Skeletal muscle tissue (tissue), 4 donors: ENCODE results near the gene CERK. TPM values are rescaled to one million over a fixed set of nuclear protein-coding genes. Genes with fewer than 3 reads are reported as not detected.

ENCODE experiments used
- H3K27ac ChIP-seq: one replicate; pipeline ENCODE4 v1.7.0; 2013; ENCODE audit warnings: mild to moderate bottlenecking, low read depth, low read length, inconsistent platforms
- H3K27me3 ChIP-seq, 3 donors: one replicate each; pipeline ENCODE4 v1.7.0; 2013; ENCODE audit warnings: low read length in 3 of 3; ENCODE audit not compliant: control insufficient read depth in 3 of 3, insufficient read depth in 3 of 3
- H3K36me3 ChIP-seq, 3 donors: one replicate each; pipeline ENCODE4 v1.7.0; 2013; ENCODE audit warnings: low read length in 3 of 3; ENCODE audit not compliant: control insufficient read depth in 3 of 3, insufficient read depth in 3 of 3
- H3K4me1 ChIP-seq, 3 donors: one replicate each; pipeline ENCODE4 v1.7.0; 2013; ENCODE audit warnings: low read length in 3 of 3, mild to moderate bottlenecking in 3 of 3; ENCODE audit not compliant: control insufficient read depth in 3 of 3, insufficient read depth in 3 of 3
- H3K4me3 ChIP-seq, 3 donors: one replicate each; pipeline ENCODE4 v1.7.0; 2013; ENCODE audit warnings: low read length in 3 of 3
- H3K9ac ChIP-seq, 3 donors: one replicate each; pipeline ENCODE4 v1.7.0; 2013; ENCODE audit warnings: low read length in 3 of 3, mild to moderate bottlenecking in 3 of 3, moderate library complexity in 2 of 3, low read depth in 1 of 3
- H3K9me3 ChIP-seq, 3 donors: one replicate each; pipeline ENCODE4 v1.7.0; 2013; ENCODE audit warnings: low read length in 3 of 3; ENCODE audit not compliant: control insufficient read depth in 3 of 3
- total RNA-seq: library from RNA; depleted of rRNA; stranded (reverse); fragments of >200 nt; gene quantifications from one replicate; pipeline ENCODE4 v1.2.3, GENCODE V29; 2014
- donor health status: Osteomylitis.

Gene CERK
- total RNA-seq, 1 donor from 2014 or later, result 18.3 TPM

DNA sequence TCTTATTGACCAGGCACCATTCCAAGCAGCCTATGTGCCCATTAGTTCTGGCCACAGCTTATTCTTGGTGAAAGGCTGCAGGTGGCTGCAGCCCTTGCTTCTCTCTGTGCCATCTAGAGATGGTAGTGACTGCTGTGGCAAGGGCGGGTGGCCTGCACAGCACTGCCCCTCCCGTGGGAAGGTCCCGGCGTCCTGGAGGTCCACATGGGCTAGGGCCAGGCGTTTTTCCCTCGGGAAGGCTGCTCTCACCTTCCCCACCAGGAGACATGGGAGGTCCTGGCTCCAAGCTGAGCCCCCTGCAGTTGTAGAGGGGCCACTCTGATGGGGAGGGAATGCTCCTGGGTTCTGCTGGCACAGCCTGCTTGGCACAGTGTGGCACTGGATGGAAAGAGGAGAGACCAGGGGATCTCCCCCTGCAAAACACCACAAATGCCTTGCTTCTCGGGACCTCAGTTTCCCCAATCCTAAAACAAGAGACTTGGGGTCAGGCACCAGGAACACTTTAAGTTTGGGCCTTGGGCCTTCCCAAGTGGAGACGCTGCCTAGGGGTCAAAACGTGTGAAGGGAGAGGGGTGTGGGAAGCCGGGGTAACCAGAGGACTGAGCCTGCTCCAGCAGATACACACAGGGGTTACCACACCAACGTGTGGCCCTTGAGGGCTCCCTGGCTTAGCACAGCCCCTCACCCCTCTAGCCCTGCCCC lies 14.4 kb upstream of the CERK start:
- H3K27ac ChIP-seq, result peak overlapping the region; percentile 96
- peaks cover 56 to 75% (median 74%) of the 10 kb centered on the region in 3 donors for H3K4me1 ChIP-seq
- H3K9me3 ChIP-seq, result no peaks in the 10 kb centered on the region
- H3K27me3 ChIP-seq, result no peaks in the 10 kb centered on the region
- H3K36me3 ChIP-seq, result no peaks in the 10 kb centered on the region
- H3K9ac ChIP-seq, result peak overlapping the region in 1 of 3 donors; percentile 33
- no peak overlapping the region for H3K4me3 ChIP-seq

DNA sequence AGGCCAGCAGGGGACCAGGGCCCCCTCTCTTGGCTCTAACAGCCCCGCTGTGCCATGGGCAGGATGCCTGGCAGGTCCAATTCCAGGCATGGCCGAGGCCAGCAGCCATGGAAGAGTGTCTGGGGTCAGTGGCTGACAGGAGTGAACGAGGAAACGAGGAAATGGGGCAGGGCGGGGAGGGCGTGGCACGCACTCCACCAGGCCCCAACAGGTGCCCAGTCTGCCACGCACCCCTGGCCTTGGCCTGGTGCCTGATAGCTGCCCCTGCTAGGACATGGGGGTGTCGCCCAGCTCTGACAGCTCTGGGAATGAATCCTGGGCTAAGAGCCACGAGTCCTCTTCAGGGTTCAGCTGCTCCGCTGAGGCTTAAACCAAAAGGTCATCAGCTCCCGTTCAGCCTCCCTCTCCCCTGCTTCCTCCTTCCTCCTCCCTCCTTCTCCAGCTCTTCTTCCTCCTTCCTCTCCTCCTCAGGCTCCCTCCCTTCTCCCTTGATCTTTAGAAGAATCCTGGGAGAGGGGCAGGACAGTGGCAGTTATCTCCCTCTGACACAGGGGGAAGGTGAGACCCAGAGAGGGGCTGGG lies 12.9 kb upstream of the CERK start:
- Histone ChIP-seq H3K27ac (peak overlapping the region; percentile 39), H3K4me3 (no peak overlapping the region), H3K4me1 (peaks cover 61 to 84% (median 83%) of the 10 kb centered on the region in 3 donors), H3K9ac (peak overlapping the region in 2 of 3 donors; percentile 22 to 42), H3K27me3 (no peaks in the 10 kb centered on the region), H3K36me3 (no peaks in the 10 kb centered on the region), H3K9me3 (no peaks in the 10 kb centered on the region)

DNA sequence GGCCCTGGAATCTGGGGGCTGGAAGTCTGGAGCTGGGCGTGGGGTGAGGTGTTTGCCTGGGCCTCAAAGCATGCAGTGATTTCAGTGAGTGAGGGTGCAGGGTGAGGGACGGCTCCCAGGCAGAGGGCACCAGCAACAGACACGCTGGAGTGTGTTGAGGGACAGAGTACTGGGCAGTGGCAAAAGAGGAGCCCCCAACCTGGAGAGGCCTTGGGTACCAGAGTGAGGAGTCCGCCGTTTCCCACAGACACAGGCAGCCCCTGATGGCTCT lies 12.4 kb upstream of the CERK start:
- no peak overlapping the region for H3K27ac ChIP-seq
- no peaks in the 10 kb centered on the region for H3K9me3 ChIP-seq
- peak overlapping the region in 1 of 3 donors; percentile 42 for H3K9ac ChIP-seq
- H3K4me1 ChIP-seq, result peaks cover 61 to 84% (median 83%) of the 10 kb centered on the region in 3 donors
- no peak overlapping the region for H3K4me3 ChIP-seq
- H3K27me3 ChIP-seq, result no peaks in the 10 kb centered on the region
- no peaks in the 10 kb centered on the region for H3K36me3 ChIP-seq

DNA sequence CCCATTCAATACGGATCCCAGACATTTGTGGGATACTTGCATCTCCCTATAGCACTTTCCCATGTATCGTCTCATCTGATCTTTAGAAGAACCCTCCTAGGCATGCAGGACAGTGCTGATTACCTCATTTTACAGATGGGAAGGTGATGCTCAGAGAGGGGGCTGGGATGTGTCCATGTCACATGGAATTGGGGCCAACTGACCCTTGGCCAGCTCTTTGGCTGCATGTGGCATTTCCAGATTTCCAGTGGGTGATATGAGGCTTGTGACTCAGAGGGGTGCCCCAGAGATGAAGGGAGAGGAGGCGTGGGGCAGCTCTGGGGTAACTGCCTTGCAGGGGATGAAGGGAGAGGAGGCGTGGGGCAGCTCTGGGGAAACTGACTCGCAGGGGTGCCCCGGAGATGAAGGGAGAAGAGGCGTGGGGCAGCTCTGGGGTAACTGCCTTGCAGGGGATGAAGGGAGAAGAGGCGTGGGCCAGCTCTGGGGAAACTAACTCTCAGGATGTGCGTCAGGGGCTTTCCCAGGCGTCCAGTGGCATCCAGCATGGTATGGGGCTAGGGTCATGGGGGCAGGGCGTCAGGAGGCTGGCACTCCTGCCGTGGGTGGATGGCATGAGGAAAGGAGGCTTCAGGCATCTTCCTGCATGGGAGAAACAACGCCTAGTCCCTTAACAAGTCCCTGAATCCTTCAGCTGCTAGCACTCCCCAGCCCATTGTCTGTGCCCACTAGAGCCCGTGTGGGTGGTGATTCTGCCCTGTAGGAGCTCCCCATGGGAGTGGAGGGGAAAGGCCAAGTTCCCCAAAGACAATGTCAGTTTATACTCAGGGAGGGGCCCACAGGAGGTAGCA lies 11.9 kb upstream of the CERK start:
- H3K9ac ChIP-seq, result peak overlapping the region in 1 of 3 donors; percentile 40
- H3K4me1 ChIP-seq, result peaks cover 61 to 82% (median 82%) of the 10 kb centered on the region in 3 donors
- no peaks in the 10 kb centered on the region for H3K27me3 ChIP-seq
- H3K36me3 ChIP-seq, result no peaks in the 10 kb centered on the region
- H3K4me3 ChIP-seq, result no peak overlapping the region
- no peaks in the 10 kb centered on the region for H3K9me3 ChIP-seq
- no peak overlapping the region for H3K27ac ChIP-seq

DNA sequence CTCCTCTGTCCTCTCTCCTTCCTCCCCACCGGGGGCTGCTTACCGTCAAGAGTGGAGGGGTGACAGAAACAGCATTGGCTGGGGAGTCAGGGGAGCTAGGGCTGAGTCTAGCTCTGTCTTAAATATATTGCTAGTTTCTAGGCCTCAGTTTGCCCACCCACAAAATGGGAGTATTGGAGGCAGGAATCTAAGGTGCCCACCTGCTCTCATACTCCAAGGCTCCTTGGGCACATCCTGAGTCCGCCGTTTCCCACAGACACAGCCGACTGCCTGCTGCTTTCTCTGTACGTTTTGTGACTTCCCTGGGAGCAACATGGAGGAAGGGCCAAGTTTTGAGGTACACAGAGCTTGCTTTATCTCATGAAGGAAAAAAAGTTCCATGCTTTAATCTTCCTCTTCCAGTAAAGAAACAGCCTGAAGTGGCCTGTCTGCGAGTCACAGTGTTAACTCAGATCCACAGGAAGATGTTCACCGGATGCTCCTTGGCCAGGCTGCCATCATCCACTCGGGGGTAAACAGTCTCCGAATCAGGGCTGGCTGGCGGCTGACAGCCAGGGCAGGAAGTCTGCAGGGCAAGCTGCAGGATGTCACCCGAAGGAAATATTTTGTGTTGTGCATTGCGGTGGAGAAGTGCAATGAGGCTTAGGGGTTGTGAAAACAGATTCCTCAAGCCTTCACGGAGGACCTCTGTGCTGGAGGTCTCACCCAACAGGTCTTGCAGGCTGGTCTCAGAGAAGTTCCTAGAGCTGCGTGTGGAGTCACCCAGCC lies 11.0 kb upstream of the CERK start:
- Histone ChIP-seq H3K36me3 (no peaks in the 10 kb centered on the region), H3K27ac (peak overlapping the region; percentile 9), H3K4me1 (peaks cover 56 to 75% (median 74%) of the 10 kb centered on the region in 3 donors), H3K27me3 (no peaks in the 10 kb centered on the region), H3K9me3 (no peaks in the 10 kb centered on the region), H3K4me3 (no peak overlapping the region), H3K9ac (peak overlapping the region in 1 of 3 donors; percentile 40)

DNA sequence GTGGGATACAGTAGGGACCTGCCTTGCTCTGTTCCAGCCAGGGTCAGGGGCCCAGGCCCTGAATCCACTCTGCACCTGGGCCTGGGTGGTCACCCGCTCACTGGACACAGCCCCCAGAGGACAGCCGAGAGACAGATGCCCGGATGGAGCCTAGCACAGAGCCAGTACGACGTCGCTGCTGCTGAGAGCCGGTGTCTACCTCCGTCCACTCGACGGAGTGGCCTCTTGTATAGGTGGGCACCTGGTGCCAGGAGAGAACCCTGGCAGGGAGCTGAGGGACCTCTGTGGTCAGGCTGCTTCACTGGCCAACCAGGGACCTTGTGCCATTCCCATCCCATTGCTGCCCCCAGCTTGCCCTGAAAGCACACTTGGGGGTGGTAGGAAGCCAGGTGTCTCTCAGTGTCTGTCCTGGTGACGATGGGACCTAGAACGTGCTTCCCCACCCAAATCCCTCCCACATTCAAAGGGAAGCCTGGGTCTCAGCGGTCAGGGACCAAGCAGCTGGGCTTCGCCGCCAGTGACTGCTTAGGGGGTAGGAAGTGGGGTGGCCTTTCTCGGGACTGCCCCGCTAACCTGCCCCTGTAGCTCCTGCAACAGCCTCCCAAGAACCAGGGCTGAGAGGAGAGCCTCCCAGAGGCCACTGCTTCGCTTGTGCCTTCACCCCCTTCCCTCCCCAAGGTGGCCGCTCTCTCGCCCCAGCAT lies 10.3 kb upstream of the CERK start:
- Histone ChIP-seq H3K27ac (peak overlapping the region; percentile 75), H3K4me1 (peaks cover 48 to 68% (median 67%) of the 10 kb centered on the region in 3 donors), H3K9me3 (no peaks in the 10 kb centered on the region), H3K36me3 (no peaks in the 10 kb centered on the region), H3K27me3 (no peaks in the 10 kb centered on the region), H3K4me3 (peak overlapping the region in 1 of 3 donors; percentile 22), H3K9ac (peak overlapping the region; percentile 57 to 76 (median 68))

DNA sequence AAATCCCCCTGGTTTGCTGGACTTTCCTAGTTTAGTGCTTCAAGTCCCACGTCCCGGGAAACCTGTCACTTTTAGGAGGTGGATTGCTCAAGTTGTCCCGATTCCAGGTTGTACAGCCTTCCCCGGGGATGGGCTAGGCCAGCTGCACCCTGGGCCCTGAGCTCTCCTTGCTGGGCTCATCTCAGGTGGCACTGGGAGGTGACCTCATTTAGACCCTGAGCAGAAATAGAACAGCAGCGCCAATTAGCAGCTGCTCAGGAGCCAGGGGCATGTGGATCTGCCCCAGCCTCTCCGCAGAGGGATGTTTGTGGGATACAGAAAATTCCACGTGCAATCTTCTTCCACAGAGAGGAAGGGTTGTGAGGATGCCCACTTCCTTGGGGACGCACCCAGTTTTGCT lies 9.6 kb upstream of the CERK start:
- H3K9me3 ChIP-seq, result no peaks in the 10 kb centered on the region
- peak overlapping the region; percentile 75 for H3K27ac ChIP-seq
- no peaks in the 10 kb centered on the region for H3K36me3 ChIP-seq
- H3K4me3 ChIP-seq, result peak overlapping the region in 1 of 3 donors; percentile 45
- peak overlapping the region; percentile 57 to 76 (median 68) for H3K9ac ChIP-seq
- H3K4me1 ChIP-seq, result peaks cover 44 to 62% (median 61%) of the 10 kb centered on the region in 3 donors
- no peaks in the 10 kb centered on the region for H3K27me3 ChIP-seq

DNA sequence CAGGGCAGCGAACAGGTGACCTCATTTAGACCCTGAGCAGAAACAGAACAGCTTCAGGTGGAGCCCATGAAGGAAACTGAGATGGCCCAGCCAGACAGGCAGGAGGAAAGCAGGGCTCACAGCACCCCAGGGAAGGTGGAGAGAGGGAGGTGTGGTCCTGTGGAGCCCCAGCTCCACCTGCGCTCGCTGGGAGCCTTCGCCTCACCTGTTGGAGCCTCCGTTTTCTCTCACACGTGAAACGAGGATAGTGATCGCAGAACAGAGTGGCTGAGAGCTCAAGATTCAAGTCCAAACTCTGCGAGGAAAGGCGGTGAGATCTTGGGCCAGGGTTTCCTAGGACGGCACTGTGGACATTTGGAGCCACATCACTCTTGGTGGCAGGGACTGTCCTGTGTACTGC lies 8.6 kb upstream of the CERK start:
- Histone ChIP-seq H3K36me3 (no peaks in the 10 kb centered on the region), H3K27me3 (no peaks in the 10 kb centered on the region), H3K27ac (no peak overlapping the region), H3K9ac (no peak overlapping the region), H3K4me1 (peaks cover 36 to 58% (median 51%) of the 10 kb centered on the region in 3 donors), H3K4me3 (no peak overlapping the region), H3K9me3 (no peaks in the 10 kb centered on the region)

DNA sequence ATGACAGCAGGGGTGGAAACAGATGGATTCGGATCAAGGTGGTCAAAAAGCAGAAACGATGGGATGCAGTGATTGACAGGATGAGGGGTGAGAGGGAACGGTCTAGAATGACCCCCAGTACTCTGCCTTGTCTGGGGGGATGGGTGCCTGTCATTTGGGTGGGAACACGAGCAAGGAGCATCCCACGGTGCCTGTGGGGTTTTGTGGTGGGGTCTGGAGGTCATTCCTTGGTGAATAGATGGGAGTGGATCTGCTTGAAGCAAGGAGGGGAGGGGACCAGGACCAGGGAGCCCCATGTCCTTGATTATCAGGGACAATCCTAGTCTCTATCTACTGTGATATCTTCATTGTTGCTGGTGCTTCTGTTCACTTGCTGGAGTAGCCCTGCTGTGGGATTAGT lies 8.1 kb upstream of the CERK start:
- Histone ChIP-seq H3K27me3 (no peaks in the 10 kb centered on the region), H3K9me3 (no peaks in the 10 kb centered on the region), H3K4me3 (no peak overlapping the region), H3K36me3 (no peaks in the 10 kb centered on the region), H3K9ac (no peak overlapping the region), H3K27ac (no peak overlapping the region), H3K4me1 (peaks cover 36 to 57% (median 51%) of the 10 kb centered on the region in 3 donors)
